ENCODE measurements around the gene TEAD3. TPM values are rescaled to one million over a fixed set of nuclear protein-coding genes. Genes with fewer than 3 reads are reported as not detected.
A peak's percentile ranks its signal among the peaks of the same experiment; 100 is the strongest.

The TEAD3 gene
- total RNA-seq, 1 donor from 2014 or later: 75.5 TPM

DNA sequence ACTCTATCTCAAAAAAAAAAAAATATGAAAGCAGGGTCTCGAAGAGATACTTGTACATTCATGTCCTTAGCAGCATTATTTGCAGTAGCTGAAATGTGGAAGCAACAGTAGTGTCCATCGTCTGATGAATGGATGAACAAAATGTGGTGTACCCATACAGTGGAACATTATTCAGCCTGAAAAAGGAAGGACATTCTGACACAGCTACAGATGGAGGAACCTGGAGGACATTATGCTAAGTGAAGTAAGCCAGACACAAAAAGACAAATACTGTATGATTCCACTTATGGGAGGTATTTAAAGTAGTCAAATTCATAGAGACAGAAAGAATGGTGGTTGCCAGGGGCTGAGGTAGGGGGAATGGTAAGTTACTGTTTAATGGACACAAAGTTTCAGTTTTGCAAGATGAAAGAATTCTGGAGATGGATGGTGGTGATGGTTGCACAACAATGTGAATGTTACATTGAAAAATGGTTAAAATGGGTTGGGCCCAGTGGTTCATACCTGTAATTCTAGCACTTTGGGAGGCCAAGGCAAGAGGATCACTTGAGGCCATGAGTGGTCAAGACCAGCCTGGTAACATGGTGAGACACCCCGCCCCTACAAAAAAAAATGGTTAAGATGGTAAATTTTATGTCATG, 27.6 kb upstream of the TEAD3 start:
- Histone ChIP-seq H3K4me3 (ENCODE audit: insufficient read depth, low read depth, low read length) (no peak overlapping the region), H3K4me1 (ENCODE audit: insufficient read depth, low read length) (no peaks in the 10 kb centered on the region), H3K27ac (ENCODE audit: low read depth, low read length) (no peak overlapping the region), H3K27me3 (ENCODE audit: insufficient read depth, low read length) (peaks cover 13% of the 10 kb centered on the region), H3K9me3 (ENCODE audit: insufficient read depth, low read depth, low read length) (no peaks in the 10 kb centered on the region), H3K36me3 (ENCODE audit: insufficient read depth, low read length) (no peaks in the 10 kb centered on the region), H2AFZ (ENCODE audit: low read depth, low read length) (no peak overlapping the region), H3K79me2 (ENCODE audit: insufficient read depth, low read length) (no peaks in the 10 kb centered on the region), H4K20me1 (ENCODE audit: insufficient read depth, low read length) (no peaks in the 10 kb centered on the region), H3K4me2 (ENCODE audit: low read length) (no peak overlapping the region), H3K9ac (ENCODE audit: low read length) (no peak overlapping the region)
- no peak overlapping the region for H3K27ac Mint-ChIP-seq (ENCODE audit: unreplicated experiment)
- no peak overlapping the region for H3K4me3 Mint-ChIP-seq (ENCODE audit: unreplicated experiment)
- no peak for TF ChIP-seq EZH2 (IDR thresholded peaks at IDR 0.05; ENCODE audit: insufficient read depth, low read length)
- TF ChIP-seq, protein P1, sequence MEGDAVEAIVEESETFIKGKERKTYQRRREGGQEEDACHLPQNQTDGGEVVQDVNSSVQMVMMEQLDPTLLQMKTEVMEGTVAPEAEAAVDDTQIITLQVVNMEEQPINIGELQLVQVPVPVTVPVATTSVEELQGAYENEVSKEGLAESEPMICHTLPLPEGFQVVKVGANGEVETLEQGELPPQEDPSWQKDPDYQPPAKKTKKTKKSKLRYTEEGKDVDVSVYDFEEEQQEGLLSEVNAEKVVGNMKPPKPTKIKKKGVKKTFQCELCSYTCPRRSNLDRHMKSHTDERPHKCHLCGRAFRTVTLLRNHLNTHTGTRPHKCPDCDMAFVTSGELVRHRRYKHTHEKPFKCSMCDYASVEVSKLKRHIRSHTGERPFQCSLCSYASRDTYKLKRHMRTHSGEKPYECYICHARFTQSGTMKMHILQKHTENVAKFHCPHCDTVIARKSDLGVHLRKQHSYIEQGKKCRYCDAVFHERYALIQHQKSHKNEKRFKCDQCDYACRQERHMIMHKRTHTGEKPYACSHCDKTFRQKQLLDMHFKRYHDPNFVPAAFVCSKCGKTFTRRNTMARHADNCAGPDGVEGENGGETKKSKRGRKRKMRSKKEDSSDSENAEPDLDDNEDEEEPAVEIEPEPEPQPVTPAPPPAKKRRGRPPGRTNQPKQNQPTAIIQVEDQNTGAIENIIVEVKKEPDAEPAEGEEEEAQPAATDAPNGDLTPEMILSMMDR (IDR thresholded peaks at IDR 0.05; ENCODE audit: insufficient read depth, low read depth, low read length): no peak
- FAIRE-seq (no peak), DNase-seq (ENCODE audit: low read depth) (no peak)
- H3K4me1 Mint-ChIP-seq (ENCODE audit: low read depth, unreplicated experiment): no peaks in the 10 kb centered on the region
- H3K9me3 Mint-ChIP-seq (ENCODE audit: unreplicated experiment): no peaks in the 10 kb centered on the region
- peaks cover 36% of the 10 kb centered on the region for H3K27me3 Mint-ChIP-seq (ENCODE audit: low read depth, unreplicated experiment)
- no peaks in the 10 kb centered on the region for H3K36me3 Mint-ChIP-seq (ENCODE audit: low read depth, unreplicated experiment)

DNA sequence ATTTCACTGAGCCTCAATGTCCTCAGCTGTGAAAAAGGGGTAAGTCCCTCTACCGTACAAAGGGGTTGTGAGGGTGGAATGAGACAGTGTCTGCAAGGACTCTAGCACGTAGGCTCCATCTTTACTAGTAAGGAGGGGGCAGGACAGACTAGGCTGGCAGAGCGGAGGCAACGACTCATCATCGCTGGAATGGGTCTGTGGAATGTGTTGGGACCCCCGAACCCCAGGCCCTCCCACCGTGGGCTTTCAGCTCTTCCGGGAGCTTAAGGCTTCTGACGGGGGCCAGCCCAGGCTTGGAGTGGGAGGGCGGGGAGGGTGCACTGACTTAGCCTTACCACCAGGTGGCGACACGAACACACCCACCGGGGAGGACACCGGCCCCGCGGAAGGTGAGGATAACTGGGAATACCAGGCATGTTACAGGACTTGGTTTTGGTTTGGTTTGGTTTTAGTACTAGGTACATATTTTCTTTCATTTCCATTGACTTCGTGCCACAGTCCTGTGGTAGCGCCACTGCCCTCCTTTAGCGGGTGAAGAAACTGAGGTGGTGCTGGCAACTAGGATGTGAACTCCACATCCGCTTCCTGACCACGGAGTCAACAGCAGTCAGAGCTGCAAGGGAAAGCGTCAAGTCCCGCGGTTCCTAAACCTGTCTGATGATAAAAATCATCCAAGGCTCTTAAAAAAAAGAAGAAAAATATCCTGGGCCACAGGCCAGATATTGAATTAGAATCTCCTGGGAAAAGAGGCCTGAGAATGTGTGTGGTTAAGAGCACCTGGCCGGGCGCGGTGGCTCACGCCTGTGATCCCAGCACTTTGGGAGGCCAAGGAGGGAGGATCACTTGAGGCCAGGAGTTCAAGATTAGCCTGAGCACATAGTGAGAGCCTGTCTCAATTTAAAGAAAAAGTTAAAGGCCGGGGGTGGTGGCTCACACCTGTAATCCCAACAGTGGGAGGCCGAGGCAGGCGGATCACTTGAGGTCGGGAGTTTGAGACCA, 26.1 kb upstream of the TEAD3 start:
- Histone ChIP-seq H3K4me1 (ENCODE audit: insufficient read depth, low read length) (no peaks in the 10 kb centered on the region), H3K79me2 (ENCODE audit: insufficient read depth, low read length) (no peaks in the 10 kb centered on the region), H3K4me3 (ENCODE audit: insufficient read depth, low read depth, low read length) (no peak overlapping the region), H3K36me3 (ENCODE audit: insufficient read depth, low read length) (no peaks in the 10 kb centered on the region), H3K9me3 (ENCODE audit: insufficient read depth, low read depth, low read length) (no peaks in the 10 kb centered on the region), H3K4me2 (ENCODE audit: low read length) (peak overlapping the region; percentile 78), H2AFZ (ENCODE audit: low read depth, low read length) (peak overlapping the region; percentile 74), H3K27me3 (ENCODE audit: insufficient read depth, low read length) (peaks cover 13% of the 10 kb centered on the region), H3K27ac (ENCODE audit: low read depth, low read length) (no peak overlapping the region), H3K9ac (ENCODE audit: low read length) (no peak overlapping the region), H4K20me1 (ENCODE audit: insufficient read depth, low read length) (no peaks in the 10 kb centered on the region)
- FAIRE-seq: no peak
- no peaks in the 10 kb centered on the region for H3K4me1 Mint-ChIP-seq (ENCODE audit: low read depth, unreplicated experiment)
- no peaks in the 10 kb centered on the region for H3K9me3 Mint-ChIP-seq (ENCODE audit: unreplicated experiment)
- DNase-seq (ENCODE audit: low read depth): peak; percentile 23
- peaks cover 32% of the 10 kb centered on the region for H3K27me3 Mint-ChIP-seq (ENCODE audit: low read depth, unreplicated experiment)
- no peak overlapping the region for H3K27ac Mint-ChIP-seq (ENCODE audit: unreplicated experiment)
- no peak overlapping the region for H3K4me3 Mint-ChIP-seq (ENCODE audit: unreplicated experiment)
- H3K36me3 Mint-ChIP-seq (ENCODE audit: low read depth, unreplicated experiment): no peaks in the 10 kb centered on the region
- TF ChIP-seq EZH2 (IDR thresholded peaks at IDR 0.05; ENCODE audit: insufficient read depth, low read length): no peak
- TF ChIP-seq, protein P1 (IDR thresholded peaks at IDR 0.05; ENCODE audit: insufficient read depth, low read depth, low read length): peak; percentile 76

Measured in astrocyte (in vitro differentiated cells and primary cell).